Hepatocyte (in vitro differentiated cells): ENCODE results near the gene KRTAP17-1. TPM values are rescaled to one million over a fixed set of nuclear protein-coding genes. Genes with fewer than 3 reads are reported as not detected.

Experiments
- DNase-seq: peaks from one replicate; pipeline ENCODE4 v3.0.0-alpha.2; 2016; ENCODE audit warnings: low spot score
- H2AFZ ChIP-seq: fragments of 200-600 bp; sonication (generic); 2 replicates; pipeline ENCODE4 v1.6.0; 2016; ENCODE audit warnings: antibody characterized with exemption, mild to moderate bottlenecking
- H3K27ac ChIP-seq: fragments of 200-600 bp; sonication (generic); 2 replicates; pipeline ENCODE4 v1.5.1; 2016; ENCODE audit warnings: mild to moderate bottlenecking
- H3K27me3 ChIP-seq: fragments of 200-600 bp; sonication (generic); 2 replicates; pipeline ENCODE4 v1.6.1; 2016
- H3K36me3 ChIP-seq: fragments of 200-600 bp; sonication (generic); replicated peaks from 2 replicates; pipeline ENCODE4 v1.5.1; 2016; ENCODE audit warnings: low read depth; ENCODE audit not compliant: insufficient read depth
- H3K4me1 ChIP-seq: fragments of 200-600 bp; sonication (generic); 2 replicates; pipeline ENCODE4 v1.5.1; 2016; ENCODE audit warnings: mild to moderate bottlenecking, moderate library complexity; ENCODE audit not compliant: insufficient read depth
- H3K4me2 ChIP-seq: fragments of 200-600 bp; sonication (generic); 2 replicates; pipeline ENCODE4 v1.6.0; 2016
- H3K4me3 ChIP-seq: fragments of 200-600 bp; sonication (generic); 2 replicates; pipeline ENCODE4 v1.5.1; 2016; ENCODE audit warnings: mild to moderate bottlenecking
- H3K79me2 ChIP-seq: fragments of 200-600 bp; sonication (generic); 2 replicates; pipeline ENCODE4 v1.6.0; 2017; ENCODE audit warnings: mild to moderate bottlenecking
- H3K9me2 ChIP-seq: fragments of 200-600 bp; sonication (generic); replicated peaks from 2 replicates; pipeline ENCODE4 v1.6.0; 2017; ENCODE audit warnings: mild to moderate bottlenecking; ENCODE audit not compliant: insufficient read depth
- H3K9me3 ChIP-seq: fragments of 200-600 bp; sonication (generic); 2 replicates; pipeline ENCODE4 v1.5.1; 2016; ENCODE audit warnings: low read depth, mild to moderate bottlenecking
- H4K20me1 ChIP-seq: fragments of 200-600 bp; sonication (generic); 2 replicates; pipeline ENCODE4 v1.6.0; 2016; ENCODE audit warnings: mild to moderate bottlenecking; ENCODE audit not compliant: insufficient read depth, poor library complexity, severe bottlenecking
- CTCF ChIP-seq: fragments of 200-600 bp; sonication (generic); IDR thresholded peaks from 2 replicates; pipeline ENCODE4 v1.5.1; 2016; ENCODE audit warnings: antibody characterized with exemption, mild to moderate bottlenecking; ENCODE audit not compliant: poor library complexity
- EZH2 ChIP-seq: fragments of 200-600 bp; sonication (generic); IDR thresholded peaks from 2 replicates; pipeline ENCODE4 v1.6.1; 2016; ENCODE audit warnings: antibody characterized with exemption, mild to moderate bottlenecking, borderline replicate concordance
- EZH2phosphoT487 ChIP-seq: fragments of 200-600 bp; sonication (generic); IDR thresholded peaks from one replicate; pipeline ENCODE4 v1.6.1; 2018; ENCODE audit warnings: antibody characterized with exemption, mild to moderate bottlenecking, low read depth, moderate library complexity; ENCODE audit not compliant: unreplicated experiment, severe bottlenecking
- WGBS: methylation state at CpG from one replicate; pipeline ENCODE4 v1.1.6; 2016; ENCODE audit warnings: low lambda C conversion rate; ENCODE audit errors: missing lambda C conversion rate; 5-methylcytosine and 5-hydroxymethylcytosine counted together
- polyA plus RNA-seq: library from polyadenylated mRNA; unstranded; fragments of >200 nt; fragmentation: Nextera tagmentation; extraction: Ambion mirVana; gene quantifications from 2 replicates; pipeline ENCODE4 v1.2.1, GENCODE V29; 2016
- total RNA-seq: library from RNA; depleted of rRNA; stranded (reverse); fragments of >200 nt; gene quantifications from 2 replicates; pipeline ENCODE4 v1.2.3, GENCODE V29; 2014

The KRTAP17-1 gene
- total and polyA plus RNA-seq, 2 experiments from 2014 or later: 0.33 TPM; not detected in 1

- DNase-seq: no peak
These were observed 25.0 kb upstream of the KRTAP17-1 start for GRCh38 chr17:41340494-41340893.

DNA sequence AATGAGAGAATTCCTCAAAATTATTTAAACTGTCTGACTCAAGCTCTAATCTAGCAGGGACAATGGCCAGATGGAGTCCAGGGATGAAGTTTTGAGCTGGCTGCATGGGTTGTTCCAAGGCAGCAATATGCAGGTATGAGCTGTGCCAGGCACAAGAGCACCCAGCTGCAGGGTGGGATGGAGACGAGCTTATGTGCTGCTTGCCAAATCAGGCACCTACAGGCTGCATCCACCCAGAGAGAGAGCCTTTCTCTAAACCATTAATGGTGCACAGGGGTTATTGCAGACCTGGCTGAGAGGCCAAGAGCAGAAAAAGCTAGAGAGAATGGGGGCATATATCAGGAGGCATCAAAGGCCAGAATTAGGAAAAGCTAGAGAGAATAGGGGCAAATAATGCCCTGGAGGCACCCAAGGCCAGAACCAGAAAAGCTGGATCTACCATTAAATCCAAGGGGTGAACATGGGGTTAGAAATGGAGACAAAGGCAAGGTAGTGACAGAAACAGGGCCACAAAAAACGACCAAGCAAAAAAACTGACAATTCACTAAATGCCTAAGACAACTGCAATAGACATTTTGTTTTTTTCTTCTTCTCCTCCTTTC, 24.2 kb upstream of the KRTAP17-1 start:
- WGBS: 59% methylated on average over 2 of the region's 2 CpGs
- DNase-seq: no peak
- no peak overlapping the region for H2AFZ ChIP-seq
- peaks cover 4% of the 10 kb centered on the region for H3K4me1 ChIP-seq
- no peak overlapping the region for H3K4me3 ChIP-seq
- H3K27me3 ChIP-seq: no peaks in the 10 kb centered on the region
- no peak overlapping the region for H3K27ac ChIP-seq
- no peak overlapping the region for H3K4me2 ChIP-seq
- no peaks in the 10 kb centered on the region for H3K79me2 ChIP-seq
- TF ChIP-seq CTCF (no peak), EZH2phosphoT487 (no peak), EZH2 (no peak)
- no peaks in the 10 kb centered on the region for H4K20me1 ChIP-seq
- no peaks in the 10 kb centered on the region for H3K9me2 ChIP-seq
- H3K9me3 ChIP-seq: no peaks in the 10 kb centered on the region
- no peaks in the 10 kb centered on the region for H3K36me3 ChIP-seq

More at GRCh38 chr17:41340494-41340893, 25.0 kb upstream of the KRTAP17-1 start:
- peaks cover 4% of the 10 kb centered on the region for H3K4me1 ChIP-seq
- no peak overlapping the region for H3K27ac ChIP-seq
- no peak for TF ChIP-seq EZH2
- no peak for TF ChIP-seq EZH2phosphoT487
- no peak for TF ChIP-seq CTCF
- no peak overlapping the region for H2AFZ ChIP-seq
- H3K9me3 ChIP-seq: no peaks in the 10 kb centered on the region
- no peaks in the 10 kb centered on the region for H3K79me2 ChIP-seq
- no peaks in the 10 kb centered on the region for H4K20me1 ChIP-seq
- H3K4me2 ChIP-seq: no peak overlapping the region
- WGBS: 68% methylated on average over 3 of the region's 3 CpGs
- no peak overlapping the region for H3K4me3 ChIP-seq
- no peaks in the 10 kb centered on the region for H3K36me3 ChIP-seq
- no peaks in the 10 kb centered on the region for H3K9me2 ChIP-seq
- H3K27me3 ChIP-seq: no peaks in the 10 kb centered on the region

- no peak for DNase-seq
- Histone ChIP-seq H3K79me2 (no peaks in the 10 kb centered on the region), H3K27ac (no peak overlapping the region), H3K9me3 (no peaks in the 10 kb centered on the region), H3K4me1 (peaks cover 4% of the 10 kb centered on the region), H3K36me3 (no peaks in the 10 kb centered on the region), H2AFZ (no peak overlapping the region), H4K20me1 (no peaks in the 10 kb centered on the region), H3K27me3 (no peaks in the 10 kb centered on the region), H3K4me2 (no peak overlapping the region), H3K9me2 (no peaks in the 10 kb centered on the region), H3K4me3 (no peak overlapping the region)
- 80% methylated on average over 5 of the region's 5 CpGs for WGBS
- TF ChIP-seq CTCF (no peak), EZH2phosphoT487 (no peak), EZH2 (no peak)
These were observed 23.5 kb upstream of the KRTAP17-1 start for GRCh38 chr17:41338961-41339485.

DNA sequence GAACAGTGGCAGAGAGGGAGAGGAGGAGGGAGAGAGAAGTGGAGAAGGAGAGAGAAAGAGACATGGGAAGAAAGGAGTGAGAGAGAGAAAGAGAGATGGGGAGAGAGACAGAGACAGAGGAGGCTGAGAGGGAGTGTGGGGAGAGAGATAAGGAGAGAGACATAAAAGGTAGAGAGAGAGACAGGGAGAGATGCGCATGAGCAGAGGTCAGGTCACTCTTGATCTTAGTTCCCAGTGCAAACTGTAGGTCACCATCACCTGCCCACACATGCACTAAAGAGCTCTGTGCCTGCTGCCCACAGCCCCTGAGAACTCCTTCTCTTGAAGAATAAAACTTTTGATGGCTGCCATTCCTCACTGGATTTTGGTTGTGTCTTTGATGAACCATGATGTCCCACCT, 20.2 kb upstream of the KRTAP17-1 start:
- Histone ChIP-seq H3K36me3 (no peaks in the 10 kb centered on the region), H3K4me2 (no peak overlapping the region), H3K27me3 (no peaks in the 10 kb centered on the region), H3K9me2 (no peaks in the 10 kb centered on the region), H3K79me2 (no peaks in the 10 kb centered on the region), H2AFZ (no peak overlapping the region), H3K4me3 (no peak overlapping the region), H3K4me1 (peaks cover 4% of the 10 kb centered on the region), H3K27ac (no peak overlapping the region), H4K20me1 (no peaks in the 10 kb centered on the region), H3K9me3 (no peaks in the 10 kb centered on the region)
- 93% methylated on average over 1 of the region's 1 CpG for WGBS
- TF ChIP-seq EZH2phosphoT487 (no peak), CTCF (no peak), EZH2 (no peak)
- no peak for DNase-seq
